HG02852 (cell line): ENCODE measurements around the gene PSMB7.

Experiments
- ATAC-seq: cut with Tn5 transposase; IDR thresholded peaks from one replicate; pipeline ENCODE4 v1.9.1; 2021; ENCODE audit warnings: mild to moderate bottlenecking, moderate library complexity; ENCODE audit not compliant: unreplicated experiment

The PSMB7 gene

GRCh38 chr9:124359426-124359825 lies 55.8 kb downstream of the PSMB7 start:
- ATAC-seq: no peak

GRCh38 chr9:124358631-124359030 lies 56.6 kb downstream of the PSMB7 start:
- no peak for ATAC-seq

- no peak for ATAC-seq
Observed at GRCh38 chr9:124357721-124358361, 57.4 kb downstream of the PSMB7 start.

- no peak for ATAC-seq
Observed at GRCh38 chr9:124356745-124357390, 58.4 kb downstream of the PSMB7 start.

GRCh38 chr9:124355941-124356744 lies 59.1 kb downstream of the PSMB7 start:
- no peak for ATAC-seq

GRCh38 chr9:124355039-124355940 lies 60.0 kb downstream of the PSMB7 start:
- ATAC-seq: no peak

- no peak for ATAC-seq
Observed at GRCh38 chr9:124354346-124355038, 60.8 kb downstream of the PSMB7 start.

- ATAC-seq: no peak
Observed at GRCh38 chr9:124353811-124354274, 61.4 kb downstream of the PSMB7 start.

- ATAC-seq: no peak
Observed at GRCh38 chr9:124353166-124353768, 62.0 kb downstream of the PSMB7 start.

GRCh38 chr9:124352616-124353015 lies 62.6 kb downstream of the PSMB7 start:
- no peak for ATAC-seq

GRCh38 chr9:124351672-124352468 lies 63.4 kb downstream of the PSMB7 start:
- no peak for ATAC-seq

GRCh38 chr9:124350494-124351263 lies 64.6 kb downstream of the PSMB7 start:
- ATAC-seq: no peak

GRCh38 chr9:124349675-124350493 lies 65.4 kb downstream of the PSMB7 start:
- no peak for ATAC-seq

GRCh38 chr9:124349267-124349666 lies 66.0 kb downstream of the PSMB7 start:
- ATAC-seq: no peak

GRCh38 chr9:124348831-124349230 lies 66.4 kb downstream of the PSMB7 start:
- ATAC-seq: no peak

GRCh38 chr9:124348363-124348762 lies 66.9 kb downstream of the PSMB7 start:
- no peak for ATAC-seq

GRCh38 chr9:124347968-124348358 lies 67.3 kb downstream of the PSMB7 start:
- no peak for ATAC-seq
